Measurements from ENCODE around the gene LCE1C. TPM values are rescaled to one million over a fixed set of nuclear protein-coding genes. Genes with fewer than 3 reads are reported as not detected.

Gene LCE1C
- total and polyA plus RNA-seq, 2 donors (not counting 1 experiment from before 2014, with no cell fraction given) = not detected

- Mint-ChIP-seq H3K27ac (no peak overlapping the region), H3K9me3 (ENCODE audit: insufficient read depth) (no peaks in the 10 kb centered on the region), H3K4me1 (no peaks in the 10 kb centered on the region), H3K27me3 (peaks cover 11% of the 10 kb centered on the region), H3K4me3 (no peak overlapping the region)
- H4K20me1 ChIP-seq (ENCODE audit: control insufficient read depth, insufficient read depth, low read length, poor library complexity, severe bottlenecking) = no peaks in the 10 kb centered on the region
- no peaks in the 10 kb centered on the region for H3K4me1 ChIP-seq (ENCODE audit: control insufficient read depth in 2 of 2, insufficient read depth in 2 of 2, low read length in 2 of 2)
- WGBS (ENCODE audit: insufficient coverage) = 82% methylated on average over 7 of the region's 8 CpGs
- no peak overlapping the region for H3K4me3 ChIP-seq (ENCODE audit: control extremely low read depth in 1 of 5, extremely low read depth in 1 of 5, insufficient read depth in 1 of 5, low read depth in 2 of 5, low read length in 4 of 5)
- no peaks in the 10 kb centered on the region for H3K79me2 ChIP-seq (ENCODE audit: control insufficient read depth, insufficient read depth, low read length)
- H3K4me2 ChIP-seq (replicated peaks; ENCODE audit: low read depth, low read length, poor library complexity, severe bottlenecking) = no peak overlapping the region
- TF ChIP-seq CTCF (IDR thresholded peaks at IDR 0.05) = no peak
- TF ChIP-seq EZH2 (IDR thresholded peaks at IDR 0.05; ENCODE audit: borderline replicate concordance, insufficient read depth, low read depth, low read length, poor library complexity, severe bottlenecking) = no peak
- intact Hi-C loops (cut with micrococcal nuclease) = no loop called here
- no peak overlapping the region for H3K9ac ChIP-seq (ENCODE audit: low read length)
- ChIA-PET CTCF (no interaction called here), POLR2A (no interaction called here)
- H3K27ac ChIP-seq (ENCODE audit: low read length in 2 of 2) = no peak overlapping the region
- ATAC-seq (ENCODE audit: low read depth) = no peak
- H2AFZ ChIP-seq (ENCODE audit: insufficient read depth, low read depth, low read length, poor library complexity, severe bottlenecking) = no peak overlapping the region
- H3K36me3 ChIP-seq (replicated peaks in 1 of 2; ENCODE audit: control extremely low read depth in 1 of 2, control insufficient read depth in 1 of 2, extremely low read depth in 1 of 2, insufficient read depth in 2 of 2, low read length in 1 of 2) = no peaks in the 10 kb centered on the region
- H3K9me3 ChIP-seq (ENCODE audit: control extremely low read depth in 1 of 3, control insufficient read depth in 2 of 3, insufficient read depth in 1 of 3, low read length in 2 of 3) = peaks cover 0 to 6% (median 0%) of the 10 kb centered on the region in 3 donors
- DNase-seq = no peak
- H3K27me3 ChIP-seq (replicated peaks in 1 of 4; ENCODE audit: control extremely low read depth in 1 of 4, control insufficient read depth in 3 of 4, insufficient read depth in 4 of 4, low read length in 3 of 4) = no peaks in the 10 kb centered on the region
These were observed 46.8 kb downstream of the LCE1C start for GRCh38 chr1:152759453-152760173.

GRCh38 chr1:152758636-152759035, 47.8 kb downstream of the LCE1C start:
- no peaks in the 10 kb centered on the region for H3K79me2 ChIP-seq (ENCODE audit: control insufficient read depth, insufficient read depth, low read length)
- POLR2A ChIA-PET = no interaction called here
- no peak overlapping the region for H3K27ac ChIP-seq (ENCODE audit: low read length in 2 of 2)
- 89% methylated on average over 3 of the region's 4 CpGs for WGBS (ENCODE audit: insufficient coverage)
- no peak overlapping the region for H3K4me3 ChIP-seq (ENCODE audit: control extremely low read depth in 1 of 5, extremely low read depth in 1 of 5, insufficient read depth in 1 of 5, low read depth in 2 of 5, low read length in 4 of 5)
- no peaks in the 10 kb centered on the region for H3K9me3 Mint-ChIP-seq (ENCODE audit: insufficient read depth)
- peaks cover 15% of the 10 kb centered on the region for H3K27me3 Mint-ChIP-seq
- H3K9ac ChIP-seq (ENCODE audit: low read length) = no peak overlapping the region
- no peak overlapping the region for H3K4me2 ChIP-seq (replicated peaks; ENCODE audit: low read depth, low read length, poor library complexity, severe bottlenecking)
- no peak for DNase-seq
- no peaks in the 10 kb centered on the region for H3K4me1 Mint-ChIP-seq
- no peaks in the 10 kb centered on the region for H4K20me1 ChIP-seq (ENCODE audit: control insufficient read depth, insufficient read depth, low read length, poor library complexity, severe bottlenecking)
- no peak overlapping the region for H2AFZ ChIP-seq (ENCODE audit: insufficient read depth, low read depth, low read length, poor library complexity, severe bottlenecking)
- H3K27ac Mint-ChIP-seq = no peak overlapping the region
- intact Hi-C loops (cut with micrococcal nuclease) = no loop called here
- H3K27me3 ChIP-seq (replicated peaks in 1 of 4; ENCODE audit: control extremely low read depth in 1 of 4, control insufficient read depth in 3 of 4, insufficient read depth in 4 of 4, low read length in 3 of 4) = no peaks in the 10 kb centered on the region
- H3K9me3 ChIP-seq (ENCODE audit: control extremely low read depth in 1 of 3, control insufficient read depth in 2 of 3, insufficient read depth in 1 of 3, low read length in 2 of 3) = peaks cover 0 to 6% (median 0%) of the 10 kb centered on the region in 3 donors
- no peaks in the 10 kb centered on the region for H3K36me3 ChIP-seq (replicated peaks in 1 of 2; ENCODE audit: control extremely low read depth in 1 of 2, control insufficient read depth in 1 of 2, extremely low read depth in 1 of 2, insufficient read depth in 2 of 2, low read length in 1 of 2)
- TF ChIP-seq EZH2 (IDR thresholded peaks at IDR 0.05; ENCODE audit: borderline replicate concordance, insufficient read depth, low read depth, low read length, poor library complexity, severe bottlenecking) (no peak), CTCF (IDR thresholded peaks at IDR 0.05) (no peak)
- CTCF ChIA-PET = no interaction called here
- H3K4me1 ChIP-seq (ENCODE audit: control insufficient read depth in 2 of 2, insufficient read depth in 2 of 2, low read length in 2 of 2) = no peaks in the 10 kb centered on the region
- no peak overlapping the region for H3K4me3 Mint-ChIP-seq
- no peak for ATAC-seq (ENCODE audit: low read depth)

Measured in B cell (primary cell).